ENCODE data around the gene PCDH9. TPM values are rescaled to one million over a fixed set of nuclear protein-coding genes. Genes with fewer than 3 reads are reported as not detected.

PCDH9 gene
- total RNA-seq, 1 donor from 2014 or later, result 9.8 TPM

- Mint-ChIP-seq H3K4me3 (ENCODE audit: unreplicated experiment) (no peak overlapping the region), H3K27me3 (ENCODE audit: low read depth) (no peaks in the 10 kb centered on the region), H3K27ac (ENCODE audit: unreplicated experiment) (no peak overlapping the region), H3K9me3 (ENCODE audit: low read depth) (no peaks in the 10 kb centered on the region), H3K4me1 (ENCODE audit: low read depth) (peaks cover 35% of the 10 kb centered on the region), H3K36me3 (ENCODE audit: low read depth) (no peaks in the 10 kb centered on the region)
- DNase-seq (ENCODE audit: low spot score), result no peak
- no peak for TF ChIP-seq CTCF (IDR thresholded peaks at IDR 0.05)
These were observed 2.1 kb downstream of the PCDH9 start for GRCh38 chr13:67228031-67228430.

GRCh38 chr13:67227131-67227983 lies 2.8 kb downstream of the PCDH9 start:
- no peak overlapping the region for H3K27ac Mint-ChIP-seq (ENCODE audit: unreplicated experiment)
- H3K9me3 Mint-ChIP-seq (ENCODE audit: low read depth), result no peaks in the 10 kb centered on the region
- TF ChIP-seq CTCF (IDR thresholded peaks at IDR 0.05), result no peak
- no peak for DNase-seq (ENCODE audit: low spot score)
- H3K27me3 Mint-ChIP-seq (ENCODE audit: low read depth), result no peaks in the 10 kb centered on the region
- no peak overlapping the region for H3K4me3 Mint-ChIP-seq (ENCODE audit: unreplicated experiment)
- peaks cover 38% of the 10 kb centered on the region for H3K4me1 Mint-ChIP-seq (ENCODE audit: low read depth)
- no peaks in the 10 kb centered on the region for H3K36me3 Mint-ChIP-seq (ENCODE audit: low read depth)

GRCh38 chr13:67226696-67227095 lies 3.4 kb downstream of the PCDH9 start:
- no peak overlapping the region for H3K4me3 Mint-ChIP-seq (ENCODE audit: unreplicated experiment)
- H3K4me1 Mint-ChIP-seq (ENCODE audit: low read depth), result peaks cover 36% of the 10 kb centered on the region
- no peaks in the 10 kb centered on the region for H3K9me3 Mint-ChIP-seq (ENCODE audit: low read depth)
- no peaks in the 10 kb centered on the region for H3K36me3 Mint-ChIP-seq (ENCODE audit: low read depth)
- no peak overlapping the region for H3K27ac Mint-ChIP-seq (ENCODE audit: unreplicated experiment)
- no peak for TF ChIP-seq CTCF (IDR thresholded peaks at IDR 0.05)
- no peaks in the 10 kb centered on the region for H3K27me3 Mint-ChIP-seq (ENCODE audit: low read depth)
- DNase-seq (ENCODE audit: low spot score), result no peak

- no peaks in the 10 kb centered on the region for H3K9me3 Mint-ChIP-seq (ENCODE audit: low read depth)
These were observed 4.6 kb downstream of the PCDH9 start for GRCh38 chr13:67225252-67226159.

More at GRCh38 chr13:67225252-67226159, 4.6 kb downstream of the PCDH9 start:
- no peak for TF ChIP-seq CTCF (IDR thresholded peaks at IDR 0.05)
- H3K4me3 Mint-ChIP-seq (ENCODE audit: unreplicated experiment), result no peak overlapping the region
- H3K27ac Mint-ChIP-seq (ENCODE audit: unreplicated experiment), result no peak overlapping the region
- DNase-seq (ENCODE audit: low spot score), result peak; percentile 37
- H3K4me1 Mint-ChIP-seq (ENCODE audit: low read depth), result peaks cover 34% of the 10 kb centered on the region
- no peaks in the 10 kb centered on the region for H3K36me3 Mint-ChIP-seq (ENCODE audit: low read depth)
- no peaks in the 10 kb centered on the region for H3K27me3 Mint-ChIP-seq (ENCODE audit: low read depth)
